Transverse colon (tissue), 4 donors: ENCODE results near the gene SLC16A9. TPM values are rescaled to one million over a fixed set of nuclear protein-coding genes. Genes with fewer than 3 reads are reported as not detected.
A peak's percentile ranks its signal among the peaks of the same experiment; 100 is the strongest.

Experiments
- DNase-seq: peaks from one replicate; pipeline ENCODE4 v3.0.0-alpha.2; 2019
- H3K27ac ChIP-seq, 4 donors: fragments of 200-600 bp; sonication (generic); 2 replicates each; pipeline ENCODE4 v1.5.1; 2016 to 2018; ENCODE audit warnings: inconsistent platforms in 4 of 4
- H3K27me3 ChIP-seq: fragments of 200-600 bp; sonication (generic); 2 replicates; pipeline ENCODE4 v1.5.1; 2017; ENCODE audit warnings: inconsistent platforms
- H3K36me3 ChIP-seq, 4 donors: fragments of 200-600 bp; sonication (generic); 2 replicates each; pipeline ENCODE4 v1.5.1; 2017 to 2019; ENCODE audit warnings: inconsistent platforms in 4 of 4
- H3K4me1 ChIP-seq, 4 donors: fragments of 200-600 bp; sonication (generic); 2 replicates each; pipeline ENCODE4 v1.5.1; 2017 to 2020; ENCODE audit warnings: inconsistent platforms in 4 of 4
- H3K4me3 ChIP-seq, 4 donors: fragments of 200-600 bp; sonication (generic); 1 replicate in 1 of 4; 2 replicates in 3 of 4; pipeline versions ENCODE4 v1.5.1 to v1.6.1; 2017 to 2019; ENCODE audit warnings: inconsistent platforms in 4 of 4
- H3K9me3 ChIP-seq, 2 donors: fragments of 200-600 bp; sonication (generic); 2 replicates each; pipeline ENCODE4 v1.5.1; 2017 to 2019; ENCODE audit warnings: inconsistent platforms in 2 of 2
- CTCF ChIP-seq, 5 experiments: fragments of 200-600 bp in 3 of 5; fragments of 450-650 bp in 2 of 5; sonication (generic) in 3 of 5; IDR thresholded peaks; 1 replicate in 2 of 5; 2 replicates in 3 of 5; pipeline ENCODE4 v1.5.1; 2016 to 2017; ENCODE audit warnings: antibody characterized with exemption in 5 of 5, inconsistent platforms in 3 of 5, mild to moderate bottlenecking in 2 of 5, moderate library complexity in 1 of 5
- EP300 ChIP-seq: sonication (generic); formaldehyde crosslinking; IDR thresholded peaks from one replicate; pipeline ENCODE4 v1.6.1; 2017; ENCODE audit warnings: antibody characterized with exemption, low read depth
- POLR2A ChIP-seq: fragments of 450-650 bp; IDR thresholded peaks from one replicate; pipeline ENCODE4 v1.6.1; 2016; ENCODE audit warnings: antibody characterized with exemption, mild to moderate bottlenecking, moderate library complexity
- POLR2AphosphoS5 ChIP-seq, 3 donors: sonication (generic); formaldehyde crosslinking; IDR thresholded peaks; one replicate each; pipeline ENCODE4 v1.6.1; 2016; ENCODE audit warnings: antibody characterized with exemption in 3 of 3
- WGBS, 2 donors: methylation state at CpG; one replicate each; pipeline ENCODE4 v1.1.5; 2018; ENCODE audit warnings: low coverage in 1 of 2; 5-methylcytosine and 5-hydroxymethylcytosine counted together
- in situ Hi-C, 4 donors: fragments of 200-750 bp; cut with MboI; loops; one replicate each; pipeline versions ENCODE4 v1.15.0 to v1.15.1; 2017; ENCODE audit warnings: low sequenced_read_pairs in 3 of 4, low pct_ligation_motif_present in 1 of 4, low pct_unique_long_range_greater_than_20kb in 1 of 4
- intact Hi-C: fragments of 100-400 bp; cut with DNase I; formaldehyde crosslinking; loops from one replicate; pipeline ENCODE4 v1.15.1; 2023; ENCODE audit warnings: low total_unique reads
- total RNA-seq, 4 donors: library from RNA; depleted of rRNA; stranded (reverse); fragments of >200 nt; gene quantifications; one replicate each; pipeline ENCODE4 v1.1.0, GENCODE V29; 2016

SLC16A9 gene
- total RNA-seq, 4 donors from 2014 or later: 0.80 to 58.7 (median 15.3) TPM

GRCh38 chr10:59628456-59628855 lies 81.2 kb downstream of the SLC16A9 start:
- in situ Hi-C loops (loop anchor here (5.0 to 25.0 kb wide), 8 partner anchors 176 to 841 kb away; no protein-coding TSS in a partner anchor), intact Hi-C loops (loop anchor here (5.0 to 10.0 kb wide), 4 partner anchors 206 to 674 kb away; no protein-coding TSS in a partner anchor)
- 75 to 79% methylated on average over 5 to 6 of the region's 6 CpGs for WGBS, 2 donors
- H3K27ac ChIP-seq: no peak overlapping the region
- H3K27me3 ChIP-seq: no peaks in the 10 kb centered on the region
- no peak overlapping the region for H3K4me3 ChIP-seq
- no peaks in the 10 kb centered on the region for H3K36me3 ChIP-seq
- H3K4me1 ChIP-seq: peaks cover 0 to 5% (median 4%) of the 10 kb centered on the region in 4 donors
- no peak for DNase-seq
- TF ChIP-seq EP300: no peak
- no peak for TF ChIP-seq POLR2AphosphoS5 (IDR thresholded peaks at IDR 0.05)
- TF ChIP-seq CTCF (IDR thresholded peaks at IDR 0.05): no peak
- no peak for TF ChIP-seq POLR2A
- no peaks in the 10 kb centered on the region for H3K9me3 ChIP-seq

DNA sequence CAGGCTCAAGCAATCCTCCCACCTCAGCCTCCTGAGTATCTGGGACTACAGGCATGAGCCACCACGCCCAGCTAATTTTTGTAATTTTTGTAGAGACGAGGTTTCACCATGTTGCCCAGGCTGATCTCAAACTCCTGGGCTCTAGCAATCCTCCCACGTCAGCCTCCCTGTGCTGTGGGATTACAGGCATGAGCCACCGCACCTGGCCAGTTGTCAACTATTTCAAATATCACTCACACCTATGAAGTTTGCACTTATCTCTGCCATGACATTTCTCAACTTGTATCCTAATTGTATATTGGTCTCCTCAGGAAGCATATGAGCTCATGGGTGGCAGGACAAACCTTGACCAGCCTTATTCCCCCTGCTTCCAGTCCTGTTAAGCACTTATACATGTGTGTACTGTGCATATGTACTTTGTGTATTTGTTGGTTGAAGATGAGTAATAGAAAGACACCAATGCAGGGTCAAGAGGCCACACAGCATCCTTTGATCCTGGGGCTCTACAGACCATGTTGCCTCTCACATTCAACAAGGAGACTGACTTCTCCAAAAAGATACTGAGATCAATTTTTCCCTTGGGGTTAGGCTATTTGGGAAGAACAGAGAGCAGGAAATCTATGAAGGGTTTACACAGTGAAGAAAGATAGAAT lies 82.2 kb downstream of the SLC16A9 start:
- peaks cover 0 to 5% (median 4%) of the 10 kb centered on the region in 4 donors for H3K4me1 ChIP-seq
- 89 to 100% methylated on average over 1 to 4 of the region's 4 CpGs for WGBS, 2 donors
- no peak overlapping the region for H3K27ac ChIP-seq
- H3K9me3 ChIP-seq: no peaks in the 10 kb centered on the region
- DNase-seq: no peak
- H3K36me3 ChIP-seq: no peaks in the 10 kb centered on the region
- in situ Hi-C loops: loop anchor here (5.0 to 25.0 kb wide), 8 partner anchors 177 to 840 kb away; no protein-coding TSS in a partner anchor
- intact Hi-C loops: loop anchor here (5.0 to 10.0 kb wide), 4 partner anchors 207 to 673 kb away; no protein-coding TSS in a partner anchor
- no peaks in the 10 kb centered on the region for H3K27me3 ChIP-seq
- TF ChIP-seq CTCF (IDR thresholded peaks at IDR 0.05) (no peak), POLR2AphosphoS5 (IDR thresholded peaks at IDR 0.05) (no peak), EP300 (no peak), POLR2A (no peak)
- no peak overlapping the region for H3K4me3 ChIP-seq

DNA sequence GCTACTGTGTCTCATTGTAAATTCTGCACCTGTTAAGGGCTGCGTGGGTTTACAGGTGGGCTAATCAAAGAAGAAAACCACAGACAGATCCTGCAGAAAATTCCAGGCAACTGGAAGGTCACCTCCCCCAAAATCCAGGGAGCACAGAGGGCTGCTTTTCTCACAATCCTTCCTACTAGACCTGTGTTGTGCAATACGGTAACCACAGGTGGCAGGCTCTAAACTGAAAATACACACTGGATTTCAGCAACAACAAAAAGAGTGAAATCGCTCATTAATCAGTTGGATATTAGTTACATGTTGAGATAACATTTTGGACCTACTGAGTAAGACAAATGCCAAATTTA lies 83.2 kb downstream of the SLC16A9 start:
- Histone ChIP-seq H3K27ac (no peak overlapping the region), H3K27me3 (no peaks in the 10 kb centered on the region), H3K9me3 (no peaks in the 10 kb centered on the region), H3K4me3 (no peak overlapping the region), H3K36me3 (no peaks in the 10 kb centered on the region), H3K4me1 (peaks cover 0 to 7% (median 4%) of the 10 kb centered on the region in 4 donors)
- DNase-seq: no peak
- in situ Hi-C loops: loop anchor here (5.0 to 25.0 kb wide), 8 partner anchors 178 to 839 kb away; no protein-coding TSS in a partner anchor
- intact Hi-C loops: loop anchor here (5.0 to 10.0 kb wide), 4 partner anchors 208 to 672 kb away; no protein-coding TSS in a partner anchor
- TF ChIP-seq EP300: no peak
- WGBS, 2 donors: 52 to 54% methylated on average over 2 to 3 of the region's 3 CpGs

GRCh38 chr10:59625721-59626522 lies 83.7 kb downstream of the SLC16A9 start:
- peaks cover 0 to 7% (median 4%) of the 10 kb centered on the region in 4 donors for H3K4me1 ChIP-seq
- no peak for TF ChIP-seq EP300
- TF ChIP-seq CTCF (IDR thresholded peaks at IDR 0.05): peak; percentile 77 to 94 (median 77)
- peak in 2 of 3 donors; percentile 35 to 62 for TF ChIP-seq POLR2AphosphoS5 (IDR thresholded peaks at IDR 0.05)
- H3K4me3 ChIP-seq: no peak overlapping the region
- WGBS, 2 donors: 7 to 16% methylated on average over 3 to 8 of the region's 8 CpGs
- peak overlapping the region in 2 of 4 donors; percentile 12 to 47 for H3K27ac ChIP-seq
- in situ Hi-C loops: loop anchor here (5.0 to 25.0 kb wide), 8 partner anchors 179 to 839 kb away; no protein-coding TSS in a partner anchor
- H3K36me3 ChIP-seq: no peaks in the 10 kb centered on the region
- intact Hi-C loops: loop anchor here (5.0 to 10.0 kb wide), 4 partner anchors 209 to 671 kb away; no protein-coding TSS in a partner anchor
- DNase-seq: peak; percentile 23
- H3K27me3 ChIP-seq: no peaks in the 10 kb centered on the region
- H3K9me3 ChIP-seq: no peaks in the 10 kb centered on the region
